Mesodermal cell (in vitro differentiated cells): Measurements from ENCODE around the gene DCUN1D2.

Experiments used
- H3K27ac ChIP-seq: 2 replicates; pipeline ENCODE4 v1.7.0; 2013; ENCODE audit warnings: mild to moderate bottlenecking, low read depth, low read length, moderate library complexity; ENCODE audit not compliant: severe bottlenecking
- H3K36me3 ChIP-seq: 2 replicates; pipeline ENCODE4 v1.7.1; 2013; ENCODE audit warnings: mild to moderate bottlenecking, low read length, moderate library complexity; ENCODE audit not compliant: control insufficient read depth, insufficient read depth
- H3K4me1 ChIP-seq: one replicate; pipeline ENCODE4 v1.7.1; 2013; ENCODE audit warnings: mild to moderate bottlenecking, low read length; ENCODE audit not compliant: insufficient read depth, control insufficient read depth, poor library complexity, severe bottlenecking
- H3K4me3 ChIP-seq: 2 replicates; pipeline ENCODE4 v1.7.0; 2013; ENCODE audit warnings: low read length, control low read depth, mild to moderate bottlenecking; ENCODE audit not compliant: insufficient read depth, poor library complexity, severe bottlenecking; ENCODE audit errors: extremely low read depth
- H3K9me3 ChIP-seq: 2 replicates; pipeline ENCODE4 v1.7.1; 2013; ENCODE audit warnings: mild to moderate bottlenecking, low read length, moderate library complexity; ENCODE audit not compliant: control insufficient read depth
- WGBS, 2 experiments: methylation state at CpG; one replicate each; pipeline ENCODE4 v1.1.5; 2013; ENCODE audit warnings: missing lambda C conversion rate in 2 of 2; ENCODE audit not compliant: insufficient coverage in 2 of 2; 5-methylcytosine and 5-hydroxymethylcytosine counted together

The DCUN1D2 gene

GRCh38 chr13:113489549-113490495, 689 bp downstream of the DCUN1D2 start:
- 0 to 1% methylated on average over 46 to 48 of the region's 54 CpGs for WGBS, 2 experiments
- peaks cover 23% of the 10 kb centered on the region for H3K36me3 ChIP-seq
- peak overlapping the region; percentile 73 for H3K27ac ChIP-seq
- no peaks in the 10 kb centered on the region for H3K9me3 ChIP-seq
- peaks cover 27% of the 10 kb centered on the region for H3K4me1 ChIP-seq
- peak overlapping the region; percentile 97 for H3K4me3 ChIP-seq

- H3K4me1 ChIP-seq, result peaks cover 20% of the 10 kb centered on the region
- 16 to 24% methylated on average over 8 of the region's 8 CpGs for WGBS, 2 experiments
- peak overlapping the region; percentile 97 for H3K4me3 ChIP-seq
- peak overlapping the region; percentile 1 for H3K27ac ChIP-seq
- no peaks in the 10 kb centered on the region for H3K9me3 ChIP-seq
- H3K36me3 ChIP-seq, result peaks cover 20% of the 10 kb centered on the region
Measured at GRCh38 chr13:113489171-113489548, 1.4 kb downstream of the DCUN1D2 start.

- H3K9me3 ChIP-seq, result no peaks in the 10 kb centered on the region
- 100% methylated on average over 2 to 3 of the region's 3 CpGs for WGBS, 2 experiments
- no peak overlapping the region for H3K27ac ChIP-seq
- H3K36me3 ChIP-seq, result peaks cover 28% of the 10 kb centered on the region
- H3K4me3 ChIP-seq, result no peak overlapping the region
- peaks cover 16% of the 10 kb centered on the region for H3K4me1 ChIP-seq
Measured at GRCh38 chr13:113488283-113488682, 2.2 kb downstream of the DCUN1D2 start.

- 84 to 93% methylated on average over 2 of the region's 4 CpGs for WGBS, 2 experiments
- H3K4me1 ChIP-seq, result peaks cover 11% of the 10 kb centered on the region
- no peak overlapping the region for H3K27ac ChIP-seq
- H3K9me3 ChIP-seq, result no peaks in the 10 kb centered on the region
- H3K4me3 ChIP-seq, result no peak overlapping the region
- H3K36me3 ChIP-seq, result peaks cover 36% of the 10 kb centered on the region
Measured at GRCh38 chr13:113486698-113487097, 3.8 kb downstream of the DCUN1D2 start.

- H3K4me3 ChIP-seq, result no peak overlapping the region
- 93 to 98% methylated on average over 9 of the region's 13 CpGs for WGBS, 2 experiments
- peak overlapping the region; percentile 29 for H3K27ac ChIP-seq
- peaks cover 36% of the 10 kb centered on the region for H3K36me3 ChIP-seq
- no peaks in the 10 kb centered on the region for H3K9me3 ChIP-seq
- peaks cover 11% of the 10 kb centered on the region for H3K4me1 ChIP-seq
Measured at GRCh38 chr13:113485545-113485944, 5.0 kb downstream of the DCUN1D2 start.

- H3K4me1 ChIP-seq, result peaks cover 6% of the 10 kb centered on the region
- no peak overlapping the region for H3K4me3 ChIP-seq
- 94 to 96% methylated on average over 29 to 36 of the region's 36 CpGs for WGBS, 2 experiments
- H3K36me3 ChIP-seq, result peaks cover 48% of the 10 kb centered on the region
- no peaks in the 10 kb centered on the region for H3K9me3 ChIP-seq
- no peak overlapping the region for H3K27ac ChIP-seq
Measured at GRCh38 chr13:113483504-113484293, 6.8 kb downstream of the DCUN1D2 start.

- WGBS, 2 experiments, result 93 to 95% methylated on average over 7 of the region's 7 CpGs
- Histone ChIP-seq H3K4me1 (peaks cover under 1% of the 10 kb centered on the region), H3K4me3 (no peak overlapping the region), H3K9me3 (no peaks in the 10 kb centered on the region), H3K27ac (no peak overlapping the region), H3K36me3 (peaks cover 45% of the 10 kb centered on the region)
Measured at GRCh38 chr13:113483081-113483480, 7.4 kb downstream of the DCUN1D2 start.

- peaks cover 62% of the 10 kb centered on the region for H3K36me3 ChIP-seq
- 93 to 94% methylated on average over 2 of the region's 4 CpGs for WGBS, 2 experiments
- no peak overlapping the region for H3K27ac ChIP-seq
- no peaks in the 10 kb centered on the region for H3K4me1 ChIP-seq
- H3K9me3 ChIP-seq, result no peaks in the 10 kb centered on the region
- no peak overlapping the region for H3K4me3 ChIP-seq
Measured at GRCh38 chr13:113479179-113479578, 11.3 kb downstream of the DCUN1D2 start.

- 100% methylated on average over 2 of the region's 3 CpGs for WGBS, 2 experiments
- Histone ChIP-seq H3K27ac (no peak overlapping the region), H3K36me3 (peaks cover 59% of the 10 kb centered on the region), H3K4me3 (no peak overlapping the region), H3K4me1 (no peaks in the 10 kb centered on the region), H3K9me3 (no peaks in the 10 kb centered on the region)
Measured at GRCh38 chr13:113477724-113478123, 12.8 kb downstream of the DCUN1D2 start.

GRCh38 chr13:113476811-113477210, 13.7 kb downstream of the DCUN1D2 start:
- no peaks in the 10 kb centered on the region for H3K9me3 ChIP-seq
- no peaks in the 10 kb centered on the region for H3K4me1 ChIP-seq
- no peak overlapping the region for H3K4me3 ChIP-seq
- H3K36me3 ChIP-seq, result peaks cover 65% of the 10 kb centered on the region
- 89 to 91% methylated on average over 5 to 6 of the region's 7 CpGs for WGBS, 2 experiments
- H3K27ac ChIP-seq, result no peak overlapping the region
